Smooth muscle cell (in vitro differentiated cells): Measurements from ENCODE around the gene RNF222. TPM values are rescaled to one million over a fixed set of nuclear protein-coding genes. Genes with fewer than 3 reads are reported as not detected.

ENCODE experiments used
- DNase-seq: peaks from one replicate; lab custom pipeline; 2025; ENCODE audit not compliant: unreplicated experiment; lab: John Stamatoyannopoulos, UW
- H2AFZ ChIP-seq: fragments of 200-600 bp; sonication (generic); 2 replicates; pipeline ENCODE4 v1.6.0; 2016; ENCODE audit warnings: antibody characterized with exemption, low read depth, mild to moderate bottlenecking
- H3F3A ChIP-seq: fragments of 200-600 bp; sonication (generic); 2 replicates; pipeline ENCODE4 v1.6.0; 2017; ENCODE audit warnings: antibody characterized with exemption, low read depth
- H3K27ac ChIP-seq: fragments of 200-600 bp; sonication (generic); 2 replicates; pipeline ENCODE4 v1.5.1; 2016; ENCODE audit warnings: low read depth, mild to moderate bottlenecking
- H3K27me3 ChIP-seq: fragments of 200-600 bp; sonication (generic); 2 replicates; pipeline ENCODE4 v1.6.1; 2016; ENCODE audit warnings: low read depth, mild to moderate bottlenecking
- H3K36me3 ChIP-seq: fragments of 200-600 bp; sonication (generic); 2 replicates; pipeline ENCODE4 v1.5.1; 2016; ENCODE audit warnings: low read depth
- H3K4me1 ChIP-seq: fragments of 200-600 bp; sonication (generic); 2 replicates; pipeline ENCODE4 v1.5.1; 2016; ENCODE audit warnings: low read depth
- H3K4me2 ChIP-seq: fragments of 200-600 bp; sonication (generic); 2 replicates; pipeline ENCODE4 v1.6.0; 2016; ENCODE audit warnings: mild to moderate bottlenecking
- H3K4me3 ChIP-seq: fragments of 200-600 bp; sonication (generic); 2 replicates; pipeline ENCODE4 v1.5.1; 2016; ENCODE audit warnings: mild to moderate bottlenecking
- H3K79me2 ChIP-seq: fragments of 200-600 bp; sonication (generic); 2 replicates; pipeline ENCODE4 v1.6.0; 2016; ENCODE audit warnings: low read depth, mild to moderate bottlenecking
- H3K9ac ChIP-seq: fragments of 200-600 bp; sonication (generic); 2 replicates; pipeline ENCODE4 v1.6.0; 2016; ENCODE audit warnings: low read depth
- H3K9me3 ChIP-seq: fragments of 200-600 bp; sonication (generic); replicated peaks from 2 replicates; pipeline ENCODE4 v1.5.1; 2016; ENCODE audit warnings: low read depth
- H4K20me1 ChIP-seq: fragments of 200-600 bp; sonication (generic); 2 replicates; pipeline ENCODE4 v1.6.0; 2016; ENCODE audit warnings: low read depth
- CTCF ChIP-seq: fragments of 200-600 bp; sonication (generic); IDR thresholded peaks from 2 replicates; pipeline ENCODE4 v1.5.1; 2017; ENCODE audit warnings: borderline replicate concordance, mild to moderate bottlenecking, antibody characterized with exemption; ENCODE audit not compliant: insufficient read depth, poor library complexity, severe bottlenecking
- WGBS: methylation state at CpG from one replicate; pipeline ENCODE4 v1.1.7; 2016; ENCODE audit warnings: low lambda C conversion rate; 5-methylcytosine and 5-hydroxymethylcytosine counted together
- polyA plus RNA-seq: library from polyadenylated mRNA; unstranded; fragments of >200 nt; fragmentation: Nextera tagmentation; extraction: Ambion mirVana; gene quantifications from 2 replicates; pipeline ENCODE4 v1.2.1, GENCODE V29; 2016
- total RNA-seq: library from RNA; depleted of rRNA; stranded (reverse); fragments of >200 nt; gene quantifications from 2 replicates; pipeline ENCODE4 v1.2.3, GENCODE V29; 2014

RNF222 gene
- total and polyA plus RNA-seq, 2 experiments from 2014 or later = 0.49 to 0.54 TPM

GRCh38 chr17:8436844-8437171 lies 39.2 kb upstream of the RNF222 start:
- 8% methylated on average over 5 of the region's 5 CpGs for WGBS
- H3K36me3 ChIP-seq = peaks cover 5% of the 10 kb centered on the region
- H3K4me2 ChIP-seq = peak overlapping the region; percentile 96
- DNase-seq = no peak
- H3K27me3 ChIP-seq = no peaks in the 10 kb centered on the region
- no peak overlapping the region for H2AFZ ChIP-seq
- peak overlapping the region; percentile 100 for H3K9ac ChIP-seq
- no peaks in the 10 kb centered on the region for H3K9me3 ChIP-seq
- peaks cover 58% of the 10 kb centered on the region for H4K20me1 ChIP-seq
- H3K4me1 ChIP-seq = peaks cover 5% of the 10 kb centered on the region
- H3K4me3 ChIP-seq = peak overlapping the region; percentile 65
- H3K79me2 ChIP-seq = peaks cover 60% of the 10 kb centered on the region
- H3K27ac ChIP-seq = peak overlapping the region; percentile 100
- no peak for TF ChIP-seq CTCF
- H3F3A ChIP-seq = no peaks in the 10 kb centered on the region

DNA sequence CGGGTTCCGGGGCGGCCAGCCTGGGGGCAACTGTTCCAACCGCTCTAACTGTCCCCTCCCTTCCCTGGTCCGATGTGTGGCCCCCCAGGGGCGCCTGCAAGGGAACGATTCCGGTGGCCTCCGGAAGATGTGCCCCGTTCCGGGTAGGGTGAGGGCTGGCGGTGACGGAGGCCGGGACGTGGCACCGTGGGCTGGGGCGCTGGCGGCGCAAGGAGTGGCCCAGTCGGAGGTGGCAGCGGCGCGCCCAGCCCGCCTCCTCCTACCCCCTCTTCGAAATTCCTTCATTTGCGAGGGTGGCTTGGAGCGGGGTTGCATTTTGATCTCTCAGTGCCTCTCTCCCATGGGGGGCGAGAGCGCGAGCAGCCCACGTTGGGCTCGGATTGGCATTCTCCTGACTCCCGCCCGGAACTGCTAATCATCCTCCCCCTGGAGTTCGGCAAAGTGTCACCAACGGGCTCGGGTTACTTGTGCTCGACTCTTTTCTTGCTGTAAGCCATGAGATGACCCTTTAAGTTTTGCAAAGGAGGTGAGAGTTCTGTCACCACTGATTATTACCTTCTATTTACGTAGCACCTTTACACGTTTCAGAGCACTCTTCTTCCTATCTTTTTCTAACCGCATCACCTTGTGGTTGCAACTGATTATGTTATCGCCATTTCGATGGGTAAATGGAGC lies 38.7 kb upstream of the RNF222 start:
- peaks cover 5% of the 10 kb centered on the region for H3K36me3 ChIP-seq
- H3K79me2 ChIP-seq = peaks cover 55% of the 10 kb centered on the region
- peak; percentile 72 for DNase-seq
- WGBS = 2% methylated on average over 41 of the region's 43 CpGs
- H3K4me3 ChIP-seq = peak overlapping the region; percentile 65
- peaks cover 53% of the 10 kb centered on the region for H4K20me1 ChIP-seq
- no peak overlapping the region for H2AFZ ChIP-seq
- no peak for TF ChIP-seq CTCF
- peak overlapping the region; percentile 100 for H3K27ac ChIP-seq
- peak overlapping the region; percentile 96 for H3K4me2 ChIP-seq
- H3K9me3 ChIP-seq = no peaks in the 10 kb centered on the region
- peaks cover 5% of the 10 kb centered on the region for H3K4me1 ChIP-seq
- H3K9ac ChIP-seq = peak overlapping the region; percentile 100
- no peaks in the 10 kb centered on the region for H3K27me3 ChIP-seq
- H3F3A ChIP-seq = no peaks in the 10 kb centered on the region

GRCh38 chr17:8435245-8436168 lies 37.9 kb upstream of the RNF222 start, which contains the start of gene NDEL1:
TSS of gene NDEL1 (plus strand) at chr17:8435884. CDS start at chr17:8444272, 8,388 bp downstream.
- Histone ChIP-seq H3K4me2 (peak within 1 kb of the TSS; percentile 96), H3K9me3 (no peaks in the 10 kb centered on the region), H3F3A (no peaks in the 10 kb centered on the region), H3K27me3 (no peaks in the 10 kb centered on the region), H4K20me1 (peaks cover 45% of the 10 kb centered on the region), H3K27ac (peak within 1 kb of the TSS; percentile 100), H3K9ac (peak within 1 kb of the TSS; percentile 100), H3K36me3 (peaks cover 5% of the 10 kb centered on the region), H3K79me2 (peaks cover 47% of the 10 kb centered on the region), H3K4me1 (peaks cover 5% of the 10 kb centered on the region), H2AFZ (peak within 1 kb of the TSS; percentile 97), H3K4me3 (peak within 1 kb of the TSS; percentile 65)
- TF ChIP-seq CTCF = no peak
- DNase-seq = peak; percentile 95
- 5% methylated on average over 63 of the region's 68 CpGs for WGBS
